Neural progenitor cell (in vitro differentiated cells): Measurements from ENCODE around the gene EPHB2. TPM values are rescaled to one million over a fixed set of nuclear protein-coding genes. Genes with fewer than 3 reads are reported as not detected.
A peak's percentile ranks its signal among the peaks of the same experiment; 100 is the strongest.

Experiments used
- DNase-seq: peaks from one replicate; pipeline ENCODE4 v3.0.0-alpha.2; 2016; ENCODE audit warnings: low spot score
- H2AFZ ChIP-seq: fragments of 200-600 bp; sonication (generic); replicated peaks from 2 replicates; pipeline ENCODE4 v1.6.1; 2016; ENCODE audit warnings: antibody characterized with exemption
- H3F3A ChIP-seq: fragments of 200-600 bp; sonication (generic); 2 replicates; pipeline ENCODE4 v1.6.1; 2016; ENCODE audit warnings: antibody characterized with exemption, low read depth
- H3K27ac ChIP-seq: fragments of 200-600 bp; sonication (generic); 2 replicates; pipeline ENCODE4 v1.5.1; 2016; ENCODE audit warnings: mild to moderate bottlenecking
- H3K27me3 ChIP-seq: fragments of 200-600 bp; sonication (generic); 2 replicates; pipeline ENCODE4 v1.6.1; 2016; ENCODE audit warnings: mild to moderate bottlenecking, moderate library complexity
- H3K36me3 ChIP-seq: fragments of 200-600 bp; sonication (generic); 2 replicates; pipeline ENCODE4 v1.5.1; 2016
- H3K4me1 ChIP-seq: fragments of 200-600 bp; sonication (generic); 2 replicates; pipeline ENCODE4 v1.6.1; 2016; ENCODE audit warnings: mixed run types
- H3K4me2 ChIP-seq: fragments of 200-600 bp; sonication (generic); 2 replicates; pipeline ENCODE4 v1.6.1; 2016
- H3K4me3 ChIP-seq: fragments of 200-600 bp; sonication (generic); 2 replicates; pipeline ENCODE4 v1.5.1; 2016
- H3K79me2 ChIP-seq: fragments of 200-600 bp; sonication (generic); 2 replicates; pipeline ENCODE4 v1.6.1; 2016; ENCODE audit warnings: low read depth
- H3K9ac ChIP-seq: fragments of 200-600 bp; sonication (generic); 2 replicates; pipeline ENCODE4 v1.6.1; 2016
- H3K9me3 ChIP-seq: fragments of 200-600 bp; sonication (generic); 2 replicates; pipeline ENCODE4 v1.5.1; 2016; ENCODE audit warnings: low read depth
- H4K20me1 ChIP-seq: fragments of 200-600 bp; sonication (generic); 2 replicates; pipeline ENCODE4 v1.6.1; 2016; ENCODE audit warnings: low read depth
- H3K27ac Mint-ChIP-seq: 3 replicates; pipeline ENCODE4 v1.8.0; 2021; ENCODE audit warnings: mixed read lengths
- H3K27me3 Mint-ChIP-seq: 2 replicates; pipeline ENCODE4 v1.8.0; 2022; ENCODE audit warnings: low read depth, mild to moderate bottlenecking, inconsistent platforms, moderate library complexity, mixed read lengths; ENCODE audit not compliant: insufficient read depth
- H3K36me3 Mint-ChIP-seq: 3 replicates; pipeline ENCODE4 v1.8.0; 2021; ENCODE audit warnings: mixed read lengths
- H3K4me1 Mint-ChIP-seq: 3 replicates; pipeline ENCODE4 v1.8.0; 2021; ENCODE audit warnings: mixed read lengths
- H3K4me3 Mint-ChIP-seq: 3 replicates; pipeline ENCODE4 v1.8.0; 2021; ENCODE audit warnings: mild to moderate bottlenecking, moderate library complexity, mixed read lengths
- H3K9me3 Mint-ChIP-seq: 3 replicates; pipeline ENCODE4 v1.8.0; 2020; ENCODE audit warnings: mixed read lengths
- CTCF ChIP-seq: fragments of 200-600 bp; sonication (generic); IDR thresholded peaks from 2 replicates; pipeline ENCODE4 v1.5.1; 2017; ENCODE audit warnings: antibody characterized with exemption, mild to moderate bottlenecking
- EZH2 ChIP-seq: fragments of 200-600 bp; sonication (generic); IDR thresholded peaks from 2 replicates; pipeline ENCODE4 v1.6.1; 2017; ENCODE audit warnings: antibody characterized with exemption, mild to moderate bottlenecking, moderate library complexity
- EZH2phosphoT487 ChIP-seq: fragments of 200-600 bp; sonication (generic); IDR thresholded peaks from 2 replicates; pipeline ENCODE4 v1.6.1; 2017; ENCODE audit warnings: antibody characterized with exemption
- total RNA-seq: library from RNA; depleted of rRNA; stranded (reverse); fragments of >200 nt; gene quantifications from 2 replicates; pipeline ENCODE4 v1.2.3, GENCODE V29; 2015; ENCODE audit warnings: low replicate concordance

The EPHB2 gene
- total RNA-seq, 1 donor from 2014 or later = 38.3 TPM

DNA sequence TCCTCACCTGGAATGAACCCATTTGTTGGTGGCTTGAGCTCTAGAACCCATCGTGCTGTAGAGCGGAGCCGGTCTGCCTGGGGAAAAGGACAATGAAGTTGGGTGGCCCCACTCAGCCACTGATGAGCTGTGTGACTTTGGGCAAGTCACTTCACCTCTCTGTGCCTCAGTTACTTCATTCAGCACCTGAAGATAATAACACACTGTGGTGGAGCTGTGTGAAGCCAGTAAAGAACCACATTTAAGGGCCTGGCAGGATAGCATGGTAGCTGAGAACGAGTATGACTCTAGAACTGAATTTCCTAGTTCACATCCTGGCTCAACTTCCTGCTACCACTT, 37.1 kb downstream of the EPHB2 start:
- Histone ChIP-seq H4K20me1 (peaks cover 89% of the 10 kb centered on the region), H3K79me2 (peaks cover 20% of the 10 kb centered on the region), H2AFZ (no peak overlapping the region), H3K9me3 (no peaks in the 10 kb centered on the region), H3K4me2 (no peak overlapping the region), H3K27ac (no peak overlapping the region), H3K4me3 (no peak overlapping the region), H3F3A (peaks cover 18% of the 10 kb centered on the region), H3K9ac (no peak overlapping the region), H3K36me3 (no peaks in the 10 kb centered on the region), H3K4me1 (peaks cover 12% of the 10 kb centered on the region), H3K27me3 (no peaks in the 10 kb centered on the region)
- TF ChIP-seq EZH2phosphoT487 (no peak), CTCF (no peak), EZH2 (no peak)
- H3K4me1 Mint-ChIP-seq = peaks cover 28% of the 10 kb centered on the region
- no peaks in the 10 kb centered on the region for H3K36me3 Mint-ChIP-seq
- H3K27me3 Mint-ChIP-seq = no peaks in the 10 kb centered on the region
- no peak for DNase-seq
- no peak overlapping the region for H3K27ac Mint-ChIP-seq
- H3K4me3 Mint-ChIP-seq = no peak overlapping the region
- no peaks in the 10 kb centered on the region for H3K9me3 Mint-ChIP-seq

- Histone ChIP-seq H3K9ac (no peak overlapping the region), H2AFZ (no peak overlapping the region), H3K27ac (no peak overlapping the region), H3K79me2 (peaks cover 20% of the 10 kb centered on the region), H3K9me3 (no peaks in the 10 kb centered on the region), H3K4me3 (no peak overlapping the region), H3K4me2 (no peak overlapping the region), H3F3A (peaks cover 18% of the 10 kb centered on the region), H3K27me3 (no peaks in the 10 kb centered on the region), H4K20me1 (peaks cover 86% of the 10 kb centered on the region), H3K36me3 (no peaks in the 10 kb centered on the region), H3K4me1 (peaks cover 19% of the 10 kb centered on the region)
- no peak overlapping the region for H3K27ac Mint-ChIP-seq
- H3K4me3 Mint-ChIP-seq = no peak overlapping the region
- TF ChIP-seq EZH2 (no peak), CTCF (no peak), EZH2phosphoT487 (no peak)
- H3K4me1 Mint-ChIP-seq = peaks cover 28% of the 10 kb centered on the region
- no peaks in the 10 kb centered on the region for H3K36me3 Mint-ChIP-seq
- DNase-seq = no peak
- H3K9me3 Mint-ChIP-seq = no peaks in the 10 kb centered on the region
- no peaks in the 10 kb centered on the region for H3K27me3 Mint-ChIP-seq
These were observed 38.9 kb downstream of the EPHB2 start for GRCh38 chr1:22749503-22749902.

GRCh38 chr1:22749919-22750684, 39.5 kb downstream of the EPHB2 start:
- DNase-seq = peak; percentile 57
- Histone ChIP-seq H4K20me1 (peaks cover 84% of the 10 kb centered on the region), H3F3A (peaks cover 18% of the 10 kb centered on the region), H3K36me3 (no peaks in the 10 kb centered on the region), H3K4me2 (peak overlapping the region; percentile 41), H3K27me3 (no peaks in the 10 kb centered on the region), H3K9ac (no peak overlapping the region), H2AFZ (no peak overlapping the region), H3K9me3 (no peaks in the 10 kb centered on the region), H3K4me1 (peaks cover 19% of the 10 kb centered on the region), H3K27ac (peak overlapping the region; percentile 66), H3K79me2 (peaks cover 20% of the 10 kb centered on the region), H3K4me3 (no peak overlapping the region)
- H3K4me1 Mint-ChIP-seq = peaks cover 26% of the 10 kb centered on the region
- no peaks in the 10 kb centered on the region for H3K9me3 Mint-ChIP-seq
- TF ChIP-seq EZH2phosphoT487 (no peak), CTCF (no peak), EZH2 (no peak)
- H3K27ac Mint-ChIP-seq = peak overlapping the region; percentile 52
- H3K4me3 Mint-ChIP-seq = peak overlapping the region; percentile 24
- H3K36me3 Mint-ChIP-seq = no peaks in the 10 kb centered on the region
- no peaks in the 10 kb centered on the region for H3K27me3 Mint-ChIP-seq
